Heart left ventricle (tissue), 16 donors: ENCODE measurements around the gene DPH1. TPM values are rescaled to one million over a fixed set of nuclear protein-coding genes. Genes with fewer than 3 reads are reported as not detected.

Source experiments
- ATAC-seq, 4 donors: fragments of 200-7000 bp; cut with Tn5 transposase; one replicate each; pipeline ENCODE4 v1.9.1; 2020 to 2022; ENCODE audit warnings: moderate library complexity in 4 of 4, mild to moderate bottlenecking in 3 of 4, moderate number of reproducible peaks in 1 of 4
- DNase-seq, 5 donors: peaks; one replicate each; pipeline ENCODE4 v3.0.0-alpha.2; 2020
- H3K27ac ChIP-seq, 12 donors: fragments of 200-600 bp; sonication (generic) in 4 of 12; one replicate each; pipeline versions ENCODE4 v1.5.0 to v1.8.0; 2016 to 2022; ENCODE audit warnings: mild to moderate bottlenecking in 2 of 12
- H3K27me3 ChIP-seq, 9 donors: fragments of 200-600 bp; sonication (generic) in 2 of 9; one replicate each; pipeline versions ENCODE4 v1.5.1 to v1.8.0; 2016 to 2022; ENCODE audit warnings: mild to moderate bottlenecking in 3 of 9
- H3K36me3 ChIP-seq, 9 donors: fragments of 200-600 bp; sonication (generic) in 2 of 9; one replicate each; pipeline versions ENCODE4 v1.5.0 to v1.8.0; 2018 to 2022; ENCODE audit warnings: mild to moderate bottlenecking in 2 of 9
- H3K4me1 ChIP-seq, 12 donors: fragments of 200-600 bp; sonication (generic) in 4 of 12; one replicate each; pipeline versions ENCODE4 v1.5.0 to v1.8.0; 2016 to 2022; ENCODE audit warnings: mild to moderate bottlenecking in 3 of 12
- H3K4me3 ChIP-seq, 12 donors: fragments of 200-600 bp; sonication (generic) in 4 of 12; one replicate each; pipeline versions ENCODE4 v1.5.0 to v1.8.0; 2017 to 2022; ENCODE audit warnings: mild to moderate bottlenecking in 9 of 12, moderate library complexity in 4 of 12
- H3K9me3 ChIP-seq, 12 donors: fragments of 200-600 bp; sonication (generic) in 4 of 12; one replicate each; pipeline versions ENCODE4 v1.5.0 to v1.8.0; 2016 to 2022; ENCODE audit warnings: mild to moderate bottlenecking in 1 of 12
- POLR2A ChIP-seq, 2 donors: fragments of 450-650 bp; IDR thresholded peaks; one replicate each; pipeline ENCODE4 v1.6.1; 2017; ENCODE audit warnings: antibody characterized with exemption in 2 of 2, mild to moderate bottlenecking in 2 of 2, moderate library complexity in 2 of 2
- WGBS, 4 donors: extraction: QIAGEN DNeasy Blood & Tissue Kit in 2 of 4; methylation state at CpG; one replicate each; pipeline versions ENCODE4 v1.1.5 to v1.1.7; 2013 to 2018; 5-methylcytosine and 5-hydroxymethylcytosine counted together
- intact Hi-C, 10 donors: fragments of 100-400 bp; cut with DNase I; formaldehyde crosslinking; loops; one replicate each; pipeline versions ENCODE4 v1.11.1 to v1.14.2; 2022
- polyA plus RNA-seq, 2 donors: library from polyadenylated mRNA; stranded (reverse); fragments of 200-250 nt; gene quantifications; one replicate each; pipeline ENCODE4 v1.2.3, GENCODE V29; 2013
- total RNA-seq, 9 donors: library from RNA; depleted of rRNA in 2 of 9; stranded (reverse); fragments of >200 nt in 2 of 9; fragmentation: NEBNext Ultra II Directional in 3 of 9; extraction: Animal tissue kit (Norgen Biotek cat#: 25700) in 3 of 9; gene quantifications; one replicate each; pipeline versions ENCODE4 v1.1.0 to v1.2.4, GENCODE V29; 2016 to 2023
- TF ChIP-seq, protein P1 (sequence below), 12 donors: fragments of 200-600 bp; sonication (generic) in 4 of 12; IDR thresholded peaks; one replicate each; pipeline versions ENCODE4 v1.5.0 to v1.8.0; 2018 to 2022; ENCODE audit warnings: antibody characterized with exemption in 12 of 12, mild to moderate bottlenecking in 5 of 12
- donor health status: ischemic (EF 13 %, LVEDD 7.1; RV severe dilation, severe dysfunction).
- donor health status: healthy with polysubstance abuse.
- donor health status: DM: no; HTN: yes; CAD: no.
- donor health status: DM: no; HTN: no; CAD: no.
- donor health status: ischemic (EF 25% LVEDD 6.9; RV normal size, moderate dysfunction).
- donor health status: ischemic (EF 25% LVEDD 5.7; RV mildly dilated, moderate dysfunction).
- donor health status: healthy.
- donor health status: DM: yes; HTN: yes; CAD: no.
- donor health status: ischemic (EF 35%, LVEDD 5.7; RV mildly dilated, moderate dysfunction).
- donor health status: nonischemic (EF 11% LVEDD 7.7; RV severe dilation, severe dysfunction).
- donor health status: DM: yes; HTN: yes; CAD: no.
- donor health status: PGD.
- donor health status: ischemic (EF 29% LVEDD 5.4; RV normal size, mild dysfunction).
- donor health status: nonischemic (EF 23%, LVEDD 6.1; RV moderate dilation, normal function).

DPH1 gene
- total and polyA plus RNA-seq, 11 donors, result 14.0 to 38.1 (median 23.4) TPM

DNA sequence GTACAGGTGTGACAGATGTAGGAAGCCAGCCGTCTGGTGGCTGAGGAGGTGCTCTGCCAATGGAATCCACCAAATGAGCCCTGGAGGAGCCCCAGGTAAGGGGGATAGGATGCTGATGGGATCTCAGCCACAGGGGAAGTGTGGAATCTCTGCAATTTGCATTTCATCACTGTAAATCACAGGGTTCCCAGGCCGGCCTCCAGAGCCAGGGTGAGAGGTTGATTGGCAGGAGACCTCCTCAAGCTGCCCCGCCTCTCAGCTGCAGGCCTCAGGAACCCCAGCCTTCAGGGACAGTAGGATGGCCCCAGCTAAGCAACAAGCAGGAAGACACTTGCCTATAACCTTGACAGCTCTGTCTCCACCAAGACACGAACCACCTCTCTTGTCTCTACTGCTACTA lies 44.3 kb upstream of the DPH1 start:
- WGBS, 4 donors, result 85 to 92% (median 88%) methylated on average over 4 of the region's 4 CpGs
- Histone ChIP-seq H3K4me1 (peaks cover 0 to 11% (median 0%) of the 10 kb centered on the region in 12 donors), H3K27me3 (no peaks in the 10 kb centered on the region), H3K27ac (no peak overlapping the region), H3K9me3 (no peaks in the 10 kb centered on the region), H3K4me3 (no peak overlapping the region), H3K36me3 (no peaks in the 10 kb centered on the region)
- no peak for TF ChIP-seq POLR2A (IDR thresholded peaks at IDR 0.05)
- TF ChIP-seq, protein P1, sequence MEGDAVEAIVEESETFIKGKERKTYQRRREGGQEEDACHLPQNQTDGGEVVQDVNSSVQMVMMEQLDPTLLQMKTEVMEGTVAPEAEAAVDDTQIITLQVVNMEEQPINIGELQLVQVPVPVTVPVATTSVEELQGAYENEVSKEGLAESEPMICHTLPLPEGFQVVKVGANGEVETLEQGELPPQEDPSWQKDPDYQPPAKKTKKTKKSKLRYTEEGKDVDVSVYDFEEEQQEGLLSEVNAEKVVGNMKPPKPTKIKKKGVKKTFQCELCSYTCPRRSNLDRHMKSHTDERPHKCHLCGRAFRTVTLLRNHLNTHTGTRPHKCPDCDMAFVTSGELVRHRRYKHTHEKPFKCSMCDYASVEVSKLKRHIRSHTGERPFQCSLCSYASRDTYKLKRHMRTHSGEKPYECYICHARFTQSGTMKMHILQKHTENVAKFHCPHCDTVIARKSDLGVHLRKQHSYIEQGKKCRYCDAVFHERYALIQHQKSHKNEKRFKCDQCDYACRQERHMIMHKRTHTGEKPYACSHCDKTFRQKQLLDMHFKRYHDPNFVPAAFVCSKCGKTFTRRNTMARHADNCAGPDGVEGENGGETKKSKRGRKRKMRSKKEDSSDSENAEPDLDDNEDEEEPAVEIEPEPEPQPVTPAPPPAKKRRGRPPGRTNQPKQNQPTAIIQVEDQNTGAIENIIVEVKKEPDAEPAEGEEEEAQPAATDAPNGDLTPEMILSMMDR (IDR thresholded peaks at IDR 0.05), result no peak
- no peak for ATAC-seq
- intact Hi-C loops, result no loop called here
- no peak for DNase-seq

- Histone ChIP-seq H3K4me1 (peaks cover 0 to 12% (median 0%) of the 10 kb centered on the region in 12 donors), H3K27ac (no peak overlapping the region), H3K4me3 (no peak overlapping the region), H3K27me3 (no peaks in the 10 kb centered on the region), H3K9me3 (no peaks in the 10 kb centered on the region), H3K36me3 (no peaks in the 10 kb centered on the region)
- no peak for ATAC-seq
- intact Hi-C loops, result no loop called here
- DNase-seq, result no peak
- TF ChIP-seq, protein P1 (IDR thresholded peaks at IDR 0.05), result no peak
- no peak for TF ChIP-seq POLR2A (IDR thresholded peaks at IDR 0.05)
- WGBS, 4 donors, result 54 to 62% (median 59%) methylated on average over 18 of the region's 18 CpGs
These were observed 43.0 kb upstream of the DPH1 start for GRCh38 chr17:1986783-1987451.

DNA sequence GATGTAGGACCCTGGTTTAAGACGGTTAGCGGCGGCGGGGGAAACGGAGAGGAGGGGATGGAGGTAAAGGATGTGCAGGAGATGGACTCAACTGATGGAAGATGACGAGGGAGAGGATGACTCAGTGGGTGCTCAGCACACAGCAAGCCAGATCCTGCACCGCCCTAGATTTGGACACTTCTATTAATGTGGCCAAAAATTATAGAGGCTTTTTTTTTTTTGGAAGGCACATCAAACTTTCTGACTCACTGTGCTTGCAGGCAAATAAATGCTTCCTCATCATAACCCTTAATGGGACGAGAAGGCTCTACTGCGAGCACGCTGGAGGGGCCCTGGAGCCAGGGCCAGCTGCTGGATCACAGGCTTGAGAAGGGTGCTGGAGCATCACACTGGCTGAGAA lies 40.8 kb upstream of the DPH1 start:
- Histone ChIP-seq H3K4me1 (peaks cover 0 to 22% (median 0%) of the 10 kb centered on the region in 12 donors), H3K36me3 (no peaks in the 10 kb centered on the region), H3K9me3 (no peaks in the 10 kb centered on the region), H3K27me3 (no peaks in the 10 kb centered on the region), H3K4me3 (no peak overlapping the region), H3K27ac (no peak overlapping the region)
- no peak for TF ChIP-seq POLR2A (IDR thresholded peaks at IDR 0.05)
- TF ChIP-seq, protein P1 (IDR thresholded peaks at IDR 0.05), result no peak
- DNase-seq (no peak), ATAC-seq (peak in 3 of 4 donors; percentile 32 to 69 (median 61))
- intact Hi-C loops, result no loop called here
- WGBS, 4 donors, result 82 to 90% (median 86%) methylated on average over 10 of the region's 10 CpGs

DNA sequence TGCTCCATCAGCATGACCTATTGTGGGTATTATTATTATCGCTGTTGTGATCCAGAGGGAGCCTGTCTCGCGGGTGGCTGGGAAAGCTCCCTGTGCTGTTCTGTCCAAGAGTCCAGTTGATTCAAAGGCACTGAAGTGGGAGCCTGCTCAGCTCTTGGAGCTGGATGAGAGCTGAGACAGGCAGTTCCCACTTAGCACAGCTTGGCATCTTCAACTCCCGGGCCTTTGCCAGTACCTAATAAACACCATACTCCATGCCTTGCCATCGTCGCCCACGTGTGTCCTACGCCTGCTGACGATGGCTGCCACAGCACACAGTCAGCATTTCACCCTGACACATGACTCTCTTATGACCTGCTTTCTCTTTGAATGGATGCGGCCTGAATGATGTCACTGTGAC lies 37.4 kb upstream of the DPH1 start:
- H3K9me3 ChIP-seq, result no peaks in the 10 kb centered on the region
- H3K4me1 ChIP-seq, result peaks cover 0 to 32% (median 5%) of the 10 kb centered on the region in 12 donors
- peak overlapping the region in 1 of 12 donors; percentile 65 for H3K27ac ChIP-seq
- 55 to 72% (median 62%) methylated on average over 10 of the region's 10 CpGs for WGBS, 4 donors
- DNase-seq (peak in 1 of 5 donors; percentile 57), ATAC-seq (peak; percentile 74 to 84 (median 76))
- peaks cover 0 to 9% (median 0%) of the 10 kb centered on the region in 9 donors for H3K27me3 ChIP-seq
- H3K4me3 ChIP-seq, result no peak overlapping the region
- TF ChIP-seq, protein P1 (IDR thresholded peaks at IDR 0.05), result no peak
- TF ChIP-seq POLR2A (IDR thresholded peaks at IDR 0.05), result no peak
- intact Hi-C loops, result no loop called here
- no peaks in the 10 kb centered on the region for H3K36me3 ChIP-seq
